Mesenchymal stem cell (in vitro differentiated cells and primary cell): Measurements from ENCODE around the gene TBX10.

ENCODE experiments used
- DNase-seq: peaks from one replicate; pipeline ENCODE4 v3.0.0-alpha.2; 2013
- H2AFZ ChIP-seq: one replicate; pipeline ENCODE4 v1.6.1; 2013; ENCODE audit warnings: low read depth, mild to moderate bottlenecking, control low read depth, inconsistent platforms, low read length, moderate library complexity
- H2AK5ac ChIP-seq: 2 replicates; pipeline ENCODE4 v1.6.1; 2013; ENCODE audit warnings: low read length, moderate library complexity, mild to moderate bottlenecking, inconsistent platforms; ENCODE audit not compliant: severe bottlenecking
- H2BK120ac ChIP-seq: one replicate; pipeline ENCODE4 v1.6.1; 2013; ENCODE audit warnings: low read depth, mild to moderate bottlenecking, inconsistent platforms, low read length, moderate library complexity
- H2BK12ac ChIP-seq, 2 experiments: one replicate each; pipeline ENCODE4 v1.6.1; 2013; ENCODE audit warnings: inconsistent platforms in 2 of 2, low read length in 2 of 2, mild to moderate bottlenecking in 2 of 2, moderate library complexity in 2 of 2, control low read depth in 1 of 2
- H2BK15ac ChIP-seq: one replicate; pipeline ENCODE4 v1.6.1; 2013; ENCODE audit warnings: mild to moderate bottlenecking, low read depth, inconsistent platforms; ENCODE audit not compliant: poor library complexity, severe bottlenecking
- H2BK5ac ChIP-seq: 2 replicates; pipeline ENCODE4 v1.6.1; 2013; ENCODE audit warnings: low read depth, mild to moderate bottlenecking, low read length, control low read depth, inconsistent platforms; ENCODE audit not compliant: poor library complexity, severe bottlenecking
- H3K14ac ChIP-seq, 2 experiments: one replicate each; pipeline ENCODE4 v1.6.1; 2013; ENCODE audit warnings: inconsistent platforms in 2 of 2, low read length in 2 of 2, control low read depth in 1 of 2, mild to moderate bottlenecking in 1 of 2, moderate library complexity in 1 of 2
- H3K18ac ChIP-seq, 2 experiments: one replicate each; pipeline ENCODE4 v1.6.1; 2013; ENCODE audit warnings: inconsistent platforms in 2 of 2, low read length in 2 of 2, control low read depth in 1 of 2, low read depth in 1 of 2, mild to moderate bottlenecking in 1 of 2
- H3K23ac ChIP-seq, 2 experiments: one replicate each; pipeline ENCODE4 v1.6.1; 2013; ENCODE audit warnings: inconsistent platforms in 2 of 2, low read length in 2 of 2, mild to moderate bottlenecking in 2 of 2, moderate library complexity in 2 of 2, control low read depth in 1 of 2
- H3K27ac ChIP-seq: 2 replicates; pipeline ENCODE4 v1.5.1; 2013; ENCODE audit warnings: mild to moderate bottlenecking, moderate library complexity, low read length, control low read depth, inconsistent platforms; ENCODE audit not compliant: poor library complexity, severe bottlenecking
- H3K27me3 ChIP-seq, 2 experiments: 2 replicates each; pipeline versions ENCODE4 v1.6.1 to v1.7.0; 2013; ENCODE audit warnings: low read length in 2 of 2, mild to moderate bottlenecking in 2 of 2, moderate library complexity in 2 of 2, control low read depth in 1 of 2, inconsistent platforms in 1 of 2; ENCODE audit not compliant: control insufficient read depth in 1 of 2, insufficient read depth in 1 of 2
- H3K36me3 ChIP-seq, 2 experiments: 2 replicates each; pipeline versions ENCODE4 v1.6.1 to v1.7.0; 2013; ENCODE audit warnings: low read length in 2 of 2, control low read depth in 1 of 2, inconsistent platforms in 1 of 2, low read depth in 1 of 2, mild to moderate bottlenecking in 1 of 2; ENCODE audit not compliant: insufficient read depth in 2 of 2, control insufficient read depth in 1 of 2
- H3K4ac ChIP-seq, 2 experiments: one replicate each; pipeline ENCODE4 v1.6.1; 2013; ENCODE audit warnings: inconsistent platforms in 2 of 2, low read length in 2 of 2, mild to moderate bottlenecking in 2 of 2, moderate library complexity in 2 of 2, control low read depth in 1 of 2, low read depth in 1 of 2
- H3K4me1 ChIP-seq: 2 replicates; pipeline ENCODE4 v1.6.1; 2013; ENCODE audit warnings: low read depth, low read length, control low read depth; ENCODE audit not compliant: control insufficient read depth, insufficient read depth
- H3K4me2 ChIP-seq: 2 replicates; pipeline ENCODE4 v1.6.1; 2013; ENCODE audit warnings: low read length, mild to moderate bottlenecking, inconsistent platforms; ENCODE audit not compliant: poor library complexity, severe bottlenecking
- H3K4me3 ChIP-seq, 2 experiments: 2 replicates each; pipeline versions ENCODE4 v1.5.1 to v1.7.0; 2013; ENCODE audit warnings: low read length in 2 of 2, mild to moderate bottlenecking in 2 of 2, control low read depth in 1 of 2, low read depth in 1 of 2; ENCODE audit not compliant: insufficient read depth in 1 of 2
- H3K79me1 ChIP-seq: replicated peaks from 2 replicates; pipeline ENCODE4 v1.6.1; 2013; ENCODE audit warnings: mild to moderate bottlenecking, control low read depth, low read length, inconsistent platforms; ENCODE audit not compliant: poor library complexity, severe bottlenecking
- H3K9ac ChIP-seq: 2 replicates; pipeline ENCODE4 v1.7.0; 2013; ENCODE audit warnings: mild to moderate bottlenecking, low read length, moderate library complexity
- H3K9me3 ChIP-seq: 2 replicates; pipeline ENCODE4 v1.7.0; 2013; ENCODE audit warnings: mild to moderate bottlenecking, low read length; ENCODE audit not compliant: control insufficient read depth
- H4K8ac ChIP-seq: one replicate; pipeline ENCODE4 v1.6.1; 2013; ENCODE audit warnings: inconsistent platforms, mild to moderate bottlenecking, low read length, moderate library complexity
- H4K91ac ChIP-seq: one replicate; pipeline ENCODE4 v1.6.1; 2013; ENCODE audit warnings: mild to moderate bottlenecking, low read length, inconsistent platforms
- WGBS: methylation state at CpG from one replicate; pipeline ENCODE4 v1.1.7; 2013; ENCODE audit warnings: mixed read lengths; 5-methylcytosine and 5-hydroxymethylcytosine counted together

Gene TBX10

DNA sequence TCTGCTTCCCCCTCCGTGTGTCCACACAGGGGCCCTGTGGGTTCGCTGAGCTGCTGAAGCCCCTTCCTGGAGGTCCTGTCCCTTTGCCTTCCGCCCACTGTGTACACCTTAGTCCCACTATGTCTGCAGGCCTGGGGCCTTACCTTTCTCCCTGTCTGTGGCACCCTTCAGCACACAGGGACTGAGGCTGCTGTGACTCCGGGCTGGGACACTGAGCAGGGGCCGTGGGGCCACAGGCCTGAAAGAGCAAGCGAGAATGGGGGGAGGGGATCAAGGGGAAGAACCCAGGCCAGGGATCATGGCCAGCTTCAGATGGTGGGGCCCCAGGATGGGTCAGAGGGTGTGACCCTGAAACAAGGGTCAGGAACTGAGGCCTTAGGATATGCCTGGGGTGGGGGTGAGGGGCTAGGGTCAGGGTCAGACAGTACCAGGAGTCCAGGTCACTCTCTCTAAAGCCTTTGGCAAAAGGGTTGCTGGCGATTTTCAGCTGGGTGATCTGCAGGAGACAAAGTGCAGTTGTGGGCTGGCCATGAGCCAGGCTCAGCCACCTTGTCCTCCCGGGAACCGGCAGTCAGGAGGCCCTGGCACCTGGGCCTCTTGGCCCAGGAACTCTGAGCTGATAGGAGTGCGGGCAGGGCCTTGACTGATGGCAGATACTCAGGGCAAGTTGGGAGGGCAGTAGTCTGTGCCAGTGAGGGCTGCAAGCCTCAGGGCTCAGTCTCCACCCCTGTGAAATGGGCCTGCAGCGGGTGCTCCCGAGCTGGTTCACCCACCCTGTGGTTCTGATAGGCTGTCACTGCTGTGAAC is 7.2 kb downstream of the TBX10 start:
- no peak overlapping the region for H2AFZ ChIP-seq
- no peak overlapping the region for H2BK120ac ChIP-seq
- H3K79me1 ChIP-seq = no peaks in the 10 kb centered on the region
- H3K4me1 ChIP-seq = peaks cover 21% of the 10 kb centered on the region
- H2BK12ac ChIP-seq = no peak overlapping the region
- no peak overlapping the region for H3K4me3 ChIP-seq
- no peak overlapping the region for H3K4me2 ChIP-seq
- no peak overlapping the region for H4K8ac ChIP-seq
- no peak for DNase-seq
- no peak overlapping the region for H3K27ac ChIP-seq
- H2BK5ac ChIP-seq = no peak overlapping the region
- H4K91ac ChIP-seq = no peak overlapping the region
- H3K9me3 ChIP-seq = no peaks in the 10 kb centered on the region
- H2AK5ac ChIP-seq = no peak overlapping the region
- no peak overlapping the region for H3K4ac ChIP-seq
- H3K27me3 ChIP-seq = peaks cover 5 to 23% of the 10 kb centered on the region in 2 experiments
- peaks cover 0 to 11% of the 10 kb centered on the region in 2 experiments for H3K36me3 ChIP-seq
- no peak overlapping the region for H2BK15ac ChIP-seq
- H3K18ac ChIP-seq = no peak overlapping the region
- H3K14ac ChIP-seq = no peak overlapping the region
- no peak overlapping the region for H3K9ac ChIP-seq
- no peak overlapping the region for H3K23ac ChIP-seq
- WGBS = 87% methylated on average over 12 of the region's 12 CpGs

DNA sequence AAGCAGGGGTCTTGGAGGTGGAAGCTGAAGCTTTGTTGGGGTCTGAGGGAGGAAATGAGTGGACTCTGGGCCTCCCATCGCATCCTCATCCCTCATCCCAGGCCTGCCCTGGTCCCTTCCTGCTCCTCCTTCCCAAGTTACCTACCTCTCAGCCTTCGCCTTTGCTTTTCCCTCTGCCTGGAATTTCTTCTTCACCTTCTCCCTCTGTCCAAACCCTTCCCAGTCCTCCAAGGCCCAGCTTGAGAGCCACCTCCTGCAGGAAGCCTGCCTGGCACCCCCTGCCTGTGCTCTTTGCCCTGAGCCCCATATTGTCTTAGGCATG is 7.7 kb downstream of the TBX10 start:
- peaks cover 5 to 23% of the 10 kb centered on the region in 2 experiments for H3K27me3 ChIP-seq
- H2AK5ac ChIP-seq = no peak overlapping the region
- H3K9me3 ChIP-seq = no peaks in the 10 kb centered on the region
- H3K4ac ChIP-seq = no peak overlapping the region
- H4K91ac ChIP-seq = no peak overlapping the region
- no peak overlapping the region for H3K9ac ChIP-seq
- no peak overlapping the region for H3K14ac ChIP-seq
- 87% methylated on average over 2 of the region's 2 CpGs for WGBS
- no peak overlapping the region for H2BK15ac ChIP-seq
- no peak overlapping the region for H2BK5ac ChIP-seq
- H3K36me3 ChIP-seq = peaks cover 0 to 16% of the 10 kb centered on the region in 2 experiments
- H3K23ac ChIP-seq = no peak overlapping the region
- DNase-seq = no peak
- H2AFZ ChIP-seq = no peak overlapping the region
- H4K8ac ChIP-seq = peak overlapping the region; percentile 27
- no peak overlapping the region for H3K27ac ChIP-seq
- no peaks in the 10 kb centered on the region for H3K79me1 ChIP-seq
- H3K4me2 ChIP-seq = no peak overlapping the region
- no peak overlapping the region for H2BK12ac ChIP-seq
- H2BK120ac ChIP-seq = no peak overlapping the region
- no peak overlapping the region for H3K18ac ChIP-seq
- peaks cover 21% of the 10 kb centered on the region for H3K4me1 ChIP-seq
- H3K4me3 ChIP-seq = no peak overlapping the region

DNA sequence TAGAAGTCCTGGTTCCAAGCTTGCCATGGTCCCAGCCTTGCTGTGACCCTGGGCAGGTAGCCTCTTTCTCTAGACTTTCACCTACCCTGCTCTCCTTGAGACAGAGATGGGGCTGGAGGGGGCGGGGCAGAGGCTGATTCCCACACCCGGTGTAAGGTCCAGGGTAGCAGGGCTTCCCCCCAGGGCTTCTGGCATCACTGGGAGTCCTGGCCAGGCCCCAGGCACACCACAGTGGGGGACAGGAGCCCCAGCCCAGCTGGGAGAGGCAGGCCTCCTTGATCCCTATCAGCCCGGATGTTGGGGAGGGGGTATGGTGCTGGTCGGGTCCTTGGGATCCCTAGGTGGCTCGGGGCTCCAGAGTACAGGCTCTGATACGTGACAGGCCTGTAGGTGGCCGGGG is 8.2 kb downstream of the TBX10 start:
- DNase-seq = no peak
- H2BK12ac ChIP-seq = peak overlapping the region in 1 of 2 experiments; percentile 12
- peak overlapping the region; percentile 32 for H4K91ac ChIP-seq
- no peak overlapping the region for H3K14ac ChIP-seq
- no peak overlapping the region for H2BK120ac ChIP-seq
- H3K4me2 ChIP-seq = no peak overlapping the region
- 88% methylated on average over 6 of the region's 7 CpGs for WGBS
- H2AFZ ChIP-seq = no peak overlapping the region
- no peak overlapping the region for H2BK5ac ChIP-seq
- H2AK5ac ChIP-seq = peak overlapping the region; percentile 60
- H3K4me1 ChIP-seq = peaks cover 21% of the 10 kb centered on the region
- H3K9ac ChIP-seq = peak overlapping the region; percentile 82
- no peaks in the 10 kb centered on the region for H3K79me1 ChIP-seq
- peaks cover 0 to 17% of the 10 kb centered on the region in 2 experiments for H3K36me3 ChIP-seq
- peak overlapping the region in 1 of 2 experiments; percentile 79 for H3K18ac ChIP-seq
- H2BK15ac ChIP-seq = no peak overlapping the region
- no peak overlapping the region for H3K4ac ChIP-seq
- H3K4me3 ChIP-seq = peak overlapping the region in 1 of 2 experiments; percentile 82
- H3K9me3 ChIP-seq = no peaks in the 10 kb centered on the region
- peaks cover 5 to 20% of the 10 kb centered on the region in 2 experiments for H3K27me3 ChIP-seq
- H3K23ac ChIP-seq = no peak overlapping the region
- H4K8ac ChIP-seq = peak overlapping the region; percentile 60
- H3K27ac ChIP-seq = no peak overlapping the region

DNA sequence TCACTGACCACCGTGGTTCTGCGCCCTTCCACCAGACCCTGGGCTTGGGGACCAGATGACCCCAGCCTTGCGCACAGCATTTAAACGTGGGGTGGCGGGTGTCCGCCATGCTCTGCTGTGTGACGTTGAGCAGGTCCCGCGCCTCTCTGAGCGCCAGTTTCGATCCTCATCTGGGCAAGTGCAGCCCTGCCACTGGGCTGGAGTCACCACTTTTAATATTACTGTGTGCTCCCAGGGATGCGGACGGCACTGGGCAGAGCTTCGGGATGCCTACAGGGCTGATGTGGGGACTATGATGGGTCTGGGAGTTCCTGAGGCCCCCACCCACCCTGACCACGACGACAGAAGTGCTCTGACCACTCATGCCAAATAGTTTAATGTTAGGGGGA is 8.6 kb downstream of the TBX10 start:
- H3K9me3 ChIP-seq = no peaks in the 10 kb centered on the region
- peak overlapping the region; percentile 60 for H2AK5ac ChIP-seq
- H3K36me3 ChIP-seq = peaks cover 0 to 20% of the 10 kb centered on the region in 2 experiments
- WGBS = 70% methylated on average over 11 of the region's 16 CpGs
- H4K91ac ChIP-seq = peak overlapping the region; percentile 65
- DNase-seq = no peak
- no peak overlapping the region for H3K23ac ChIP-seq
- H3K4me2 ChIP-seq = peak overlapping the region; percentile 73
- no peak overlapping the region for H2BK120ac ChIP-seq
- H2BK15ac ChIP-seq = no peak overlapping the region
- peaks cover 21% of the 10 kb centered on the region for H3K4me1 ChIP-seq
- peaks cover 5 to 20% of the 10 kb centered on the region in 2 experiments for H3K27me3 ChIP-seq
- H3K4ac ChIP-seq = peak overlapping the region in 1 of 2 experiments; percentile 22
- peak overlapping the region; percentile 12 to 95 for H2BK12ac ChIP-seq
- H3K4me3 ChIP-seq = peak overlapping the region; percentile 62 to 82
- H3K79me1 ChIP-seq = no peaks in the 10 kb centered on the region
- H3K27ac ChIP-seq = peak overlapping the region; percentile 46
- peak overlapping the region; percentile 17 to 79 for H3K18ac ChIP-seq
- H3K9ac ChIP-seq = peak overlapping the region; percentile 82
- peak overlapping the region; percentile 71 for H4K8ac ChIP-seq
- H3K14ac ChIP-seq = peak overlapping the region in 1 of 2 experiments; percentile 13
- H2AFZ ChIP-seq = peak overlapping the region; percentile 97
- H2BK5ac ChIP-seq = no peak overlapping the region
